Ishikawa (cell line): ENCODE data around the gene ASAP3.

Source experiments
- CEBPB ChIP-seq: IDR thresholded peaks from 2 replicates; pipeline ENCODE4 v1.6.1; 2012
- CREB1 ChIP-seq: IDR thresholded peaks from 2 replicates; pipeline ENCODE4 v1.6.1; 2012; ENCODE audit warnings: low read depth
- EGR1 ChIP-seq: IDR thresholded peaks from 2 replicates; pipeline ENCODE4 v1.6.1; 2012
- EP300 ChIP-seq: IDR thresholded peaks from 2 replicates; pipeline ENCODE4 v1.6.1; 2012; ENCODE audit warnings: borderline replicate concordance
- FOXM1 ChIP-seq: IDR thresholded peaks from 2 replicates; pipeline ENCODE4 v1.6.1; 2012; ENCODE audit warnings: low read depth, borderline replicate concordance
- NFIC ChIP-seq: IDR thresholded peaks from 2 replicates; pipeline ENCODE4 v1.6.1; 2012
- RAD21 ChIP-seq: IDR thresholded peaks from 2 replicates; pipeline ENCODE4 v1.6.1; 2012; ENCODE audit warnings: low read depth
- TAF1 ChIP-seq: IDR thresholded peaks from 2 replicates; pipeline ENCODE4 v1.6.1; 2012; ENCODE audit warnings: low read depth, mild to moderate bottlenecking
- TCF12 ChIP-seq: IDR thresholded peaks from 2 replicates; pipeline ENCODE4 v1.6.1; 2012; ENCODE audit warnings: low read depth
- TEAD4 ChIP-seq: IDR thresholded peaks from 2 replicates; pipeline ENCODE4 v1.6.1; 2012
- USF1 ChIP-seq: IDR thresholded peaks from 2 replicates; pipeline ENCODE4 v1.6.1; 2012
- YY1 ChIP-seq: IDR thresholded peaks from 2 replicates; pipeline ENCODE4 v1.6.1; 2012; ENCODE audit warnings: low read depth
- ZBTB7A ChIP-seq: IDR thresholded peaks from 2 replicates; pipeline ENCODE4 v1.6.1; 2012; ENCODE audit warnings: low read depth
- TF ChIP-seq, protein P1 (sequence below): IDR thresholded peaks from 2 replicates; pipeline ENCODE4 v1.6.1; 2012; ENCODE audit warnings: low read depth, mild to moderate bottlenecking
- TF ChIP-seq, protein P2 (sequence below): IDR thresholded peaks from 2 replicates; pipeline ENCODE4 v1.6.1; 2012

Gene ASAP3

DNA sequence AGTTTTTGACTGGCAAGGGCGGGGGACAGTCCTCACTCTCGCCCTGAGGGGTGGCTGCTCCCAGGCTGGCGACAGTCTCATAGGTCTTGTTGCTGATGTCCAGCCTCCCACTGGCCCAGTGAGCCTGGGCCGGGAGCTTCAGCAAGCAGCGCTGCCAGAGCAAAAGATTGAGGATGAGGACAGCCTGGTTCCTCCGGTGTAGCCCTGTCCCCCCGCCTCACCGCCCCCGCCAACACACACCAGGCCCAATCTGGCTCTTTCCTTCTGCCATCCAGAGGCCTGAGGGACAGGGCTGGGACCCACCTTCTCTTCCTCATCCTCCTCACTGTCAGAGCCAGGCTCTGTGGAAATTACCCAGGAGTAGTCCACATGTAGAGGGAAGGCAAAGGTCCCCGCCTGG, 50.9 kb downstream of the ASAP3 start:
- TF ChIP-seq EGR1 (no peak), YY1 (no peak), CREB1 (no peak), TEAD4 (no peak), TAF1 (no peak), RAD21 (no peak), NFIC (no peak), ZBTB7A (no peak), EP300 (no peak), TCF12 (no peak), FOXM1 (no peak), CEBPB (no peak)
- TF ChIP-seq, protein P1, sequence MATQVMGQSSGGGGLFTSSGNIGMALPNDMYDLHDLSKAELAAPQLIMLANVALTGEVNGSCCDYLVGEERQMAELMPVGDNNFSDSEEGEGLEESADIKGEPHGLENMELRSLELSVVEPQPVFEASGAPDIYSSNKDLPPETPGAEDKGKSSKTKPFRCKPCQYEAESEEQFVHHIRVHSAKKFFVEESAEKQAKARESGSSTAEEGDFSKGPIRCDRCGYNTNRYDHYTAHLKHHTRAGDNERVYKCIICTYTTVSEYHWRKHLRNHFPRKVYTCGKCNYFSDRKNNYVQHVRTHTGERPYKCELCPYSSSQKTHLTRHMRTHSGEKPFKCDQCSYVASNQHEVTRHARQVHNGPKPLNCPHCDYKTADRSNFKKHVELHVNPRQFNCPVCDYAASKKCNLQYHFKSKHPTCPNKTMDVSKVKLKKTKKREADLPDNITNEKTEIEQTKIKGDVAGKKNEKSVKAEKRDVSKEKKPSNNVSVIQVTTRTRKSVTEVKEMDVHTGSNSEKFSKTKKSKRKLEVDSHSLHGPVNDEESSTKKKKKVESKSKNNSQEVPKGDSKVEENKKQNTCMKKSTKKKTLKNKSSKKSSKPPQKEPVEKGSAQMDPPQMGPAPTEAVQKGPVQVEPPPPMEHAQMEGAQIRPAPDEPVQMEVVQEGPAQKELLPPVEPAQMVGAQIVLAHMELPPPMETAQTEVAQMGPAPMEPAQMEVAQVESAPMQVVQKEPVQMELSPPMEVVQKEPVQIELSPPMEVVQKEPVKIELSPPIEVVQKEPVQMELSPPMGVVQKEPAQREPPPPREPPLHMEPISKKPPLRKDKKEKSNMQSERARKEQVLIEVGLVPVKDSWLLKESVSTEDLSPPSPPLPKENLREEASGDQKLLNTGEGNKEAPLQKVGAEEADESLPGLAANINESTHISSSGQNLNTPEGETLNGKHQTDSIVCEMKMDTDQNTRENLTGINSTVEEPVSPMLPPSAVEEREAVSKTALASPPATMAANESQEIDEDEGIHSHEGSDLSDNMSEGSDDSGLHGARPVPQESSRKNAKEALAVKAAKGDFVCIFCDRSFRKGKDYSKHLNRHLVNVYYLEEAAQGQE = no peak
- TF ChIP-seq, protein P2, sequence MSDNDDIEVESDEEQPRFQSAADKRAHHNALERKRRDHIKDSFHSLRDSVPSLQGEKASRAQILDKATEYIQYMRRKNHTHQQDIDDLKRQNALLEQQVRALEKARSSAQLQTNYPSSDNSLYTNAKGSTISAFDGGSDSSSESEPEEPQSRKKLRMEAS = no peak

GRCh38 chr1:23431431-23431830, 52.5 kb downstream of the ASAP3 start:
- no peak for TF ChIP-seq FOXM1
- no peak for TF ChIP-seq EGR1
- no peak for TF ChIP-seq ZBTB7A
- TF ChIP-seq USF1 = no peak
- TF ChIP-seq YY1 = no peak
- TF ChIP-seq, protein P1 = no peak
- no peak for TF ChIP-seq TAF1
- no peak for TF ChIP-seq RAD21
- no peak for TF ChIP-seq TEAD4

DNA sequence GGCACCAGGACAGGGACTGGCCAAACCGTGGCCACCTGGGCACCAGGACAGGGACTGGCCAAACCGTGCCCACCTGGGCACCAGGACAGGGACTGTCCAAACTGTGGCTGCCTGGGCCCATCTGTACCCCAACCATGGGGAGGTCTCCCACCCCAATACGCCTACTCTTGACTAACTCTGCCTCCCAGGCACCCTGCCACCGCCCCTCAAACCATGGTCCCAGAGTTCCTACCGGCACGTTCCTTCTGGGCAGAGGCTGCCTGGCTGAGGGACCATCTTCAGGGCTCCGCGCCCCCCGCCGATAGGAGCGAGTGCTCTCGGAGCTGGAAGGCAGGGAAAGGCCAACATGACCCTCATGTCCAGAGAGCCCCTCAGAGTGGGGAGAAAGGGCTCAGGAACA, 53.2 kb downstream of the ASAP3 start:
- TF ChIP-seq CEBPB = no peak
- TF ChIP-seq FOXM1 = no peak
- TF ChIP-seq EP300 = no peak
- TF ChIP-seq TEAD4 = no peak
- TF ChIP-seq, protein P1 = no peak
- TF ChIP-seq, protein P2 = no peak
- no peak for TF ChIP-seq NFIC
- TF ChIP-seq TCF12 = no peak
- no peak for TF ChIP-seq CREB1
- TF ChIP-seq EGR1 = no peak
- no peak for TF ChIP-seq ZBTB7A
- no peak for TF ChIP-seq TAF1
- no peak for TF ChIP-seq YY1
- TF ChIP-seq RAD21 = no peak
- no peak for TF ChIP-seq USF1

- no peak for TF ChIP-seq FOXM1
- TF ChIP-seq ZBTB7A = no peak
- no peak for TF ChIP-seq TAF1
- no peak for TF ChIP-seq NFIC
- TF ChIP-seq TEAD4 = no peak
- no peak for TF ChIP-seq USF1
- TF ChIP-seq, protein P2 = no peak
- TF ChIP-seq, protein P1 = no peak
- TF ChIP-seq CEBPB = no peak
- TF ChIP-seq YY1 = no peak
- TF ChIP-seq RAD21 = no peak
- TF ChIP-seq EGR1 = no peak
These were observed 55.7 kb downstream of the ASAP3 start for GRCh38 chr1:23428136-23428905.
